GM19023 (cell line): ENCODE results near the gene OGDHL.
"Not testable (repeated sequence)": the region's sequence is repeated elsewhere in the genome, so short reads cannot be mapped to it uniquely, and the experiment has no call there.

Source experiments
- ATAC-seq: cut with Tn5 transposase; IDR thresholded peaks from one replicate; pipeline ENCODE4 v1.9.1; 2021; ENCODE audit warnings: mild to moderate bottlenecking, moderate library complexity; ENCODE audit not compliant: unreplicated experiment

OGDHL gene

GRCh38 chr10:49756641-49757040, 5.5 kb downstream of the OGDHL start:
- ATAC-seq = no peak

DNA sequence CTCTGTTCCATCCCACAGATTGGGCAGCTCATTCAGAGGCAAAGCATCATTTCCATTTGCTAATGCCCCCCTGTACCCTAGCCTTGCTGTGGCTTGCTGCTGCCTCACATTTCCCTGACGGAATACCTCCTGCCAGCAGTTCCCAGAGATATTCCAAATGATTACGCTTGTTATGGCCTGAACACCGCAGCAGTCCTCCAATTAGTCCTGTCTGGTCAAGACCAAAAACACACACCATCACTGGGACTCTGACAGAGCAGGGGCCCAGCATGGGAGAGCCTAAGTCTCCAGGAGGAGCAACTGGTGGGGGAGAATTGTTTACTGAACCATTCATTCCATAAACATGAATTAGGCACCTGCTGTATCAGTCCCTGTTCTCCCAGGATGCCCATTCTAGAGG, 6.1 kb downstream of the OGDHL start:
- no peak for ATAC-seq

GRCh38 chr10:49754951-49755350, 7.2 kb downstream of the OGDHL start:
- ATAC-seq = not testable (repeated sequence)

- no peak for ATAC-seq
Measured at GRCh38 chr10:49752584-49752983, 9.5 kb downstream of the OGDHL start.

DNA sequence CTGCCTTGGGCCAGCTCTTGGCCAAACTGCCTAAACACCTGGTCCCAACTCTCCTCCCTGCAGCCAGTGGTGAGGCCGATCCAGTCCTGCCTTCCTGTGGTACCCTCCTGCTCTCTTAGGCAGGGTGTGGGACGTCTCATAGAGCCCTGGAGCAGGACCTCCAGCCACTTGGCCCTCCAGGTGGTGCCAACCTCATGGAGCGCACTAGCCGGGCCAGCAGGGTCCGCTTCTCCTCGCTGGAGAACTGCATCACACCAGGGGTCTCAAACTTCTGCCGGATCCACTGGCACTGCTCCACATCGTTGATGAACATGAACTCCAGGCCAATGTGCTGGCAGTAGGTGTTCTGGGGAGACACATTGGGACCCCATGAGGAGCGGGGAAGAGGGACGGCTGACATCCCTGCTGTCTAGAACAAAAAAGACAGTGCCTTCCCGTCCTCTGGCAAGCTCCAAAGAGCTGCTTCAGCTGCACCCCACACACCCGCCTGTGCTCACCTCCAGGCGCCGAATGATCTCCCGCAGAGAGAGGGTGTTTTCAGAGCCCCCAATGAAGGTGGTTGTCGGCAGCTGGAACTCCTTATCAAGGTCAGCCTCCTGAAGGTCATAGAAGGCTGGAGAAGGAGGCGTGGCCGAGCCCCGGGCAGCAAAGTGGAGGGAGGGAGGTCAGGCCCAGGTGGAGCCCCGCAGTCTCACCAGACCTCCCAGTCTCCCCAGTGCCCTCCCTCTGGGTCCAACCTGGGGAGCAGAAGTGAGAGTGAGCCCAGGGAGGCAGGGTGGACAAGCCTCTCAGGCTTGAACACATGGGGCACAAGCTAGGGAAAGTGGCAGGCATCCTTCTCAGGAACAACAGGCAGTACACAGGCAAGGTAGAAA, 10.2 kb downstream of the OGDHL start:
- no peak for ATAC-seq

- no peak for ATAC-seq
Measured at GRCh38 chr10:49751216-49751615, 10.9 kb downstream of the OGDHL start.

- no peak for ATAC-seq
Measured at GRCh38 chr10:49750546-49750945, 11.6 kb downstream of the OGDHL start.

DNA sequence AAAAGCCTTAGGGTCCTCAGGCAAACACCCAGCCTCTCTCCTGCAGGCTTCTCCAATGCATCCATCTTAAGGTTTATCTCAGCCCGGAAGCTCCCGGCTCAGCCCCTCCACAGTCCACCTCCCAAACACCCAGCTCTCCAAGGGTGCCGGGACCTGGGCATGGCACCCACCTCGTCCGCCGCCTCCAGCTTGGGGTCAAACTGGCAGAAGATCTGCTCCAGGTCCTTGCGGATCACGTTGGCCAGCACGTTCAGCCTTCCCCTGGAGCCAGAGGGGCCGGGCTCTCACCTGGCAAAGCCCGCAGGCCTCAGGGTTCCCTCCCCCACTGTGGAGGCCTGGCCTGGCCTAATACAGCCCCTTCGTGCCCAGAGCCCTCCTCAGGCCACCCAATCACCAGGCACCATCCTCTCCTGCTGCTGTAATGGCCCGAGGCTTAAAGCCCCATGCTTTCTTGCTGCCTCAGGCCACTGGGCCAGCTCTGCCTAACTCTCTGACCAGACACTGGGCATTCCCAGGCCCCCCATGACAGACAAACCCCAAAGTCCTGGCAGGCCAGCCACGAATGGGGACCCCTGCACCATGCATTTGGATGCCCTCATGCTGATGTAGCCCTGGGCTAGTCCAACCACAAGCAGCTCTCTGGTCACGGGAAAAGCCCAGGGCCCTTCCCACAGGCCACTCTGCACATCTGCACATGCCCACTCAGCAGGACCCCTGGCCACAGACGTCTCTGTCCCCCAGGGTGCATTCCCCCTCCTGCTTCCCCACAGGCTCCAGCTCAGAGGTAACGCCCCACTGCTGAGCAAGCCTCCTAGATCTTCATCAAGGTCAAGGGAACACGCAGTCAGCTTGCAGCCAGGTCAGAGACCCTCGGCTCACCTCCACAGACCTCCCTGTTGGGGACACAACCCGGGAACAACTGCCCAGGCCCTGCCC, 12.3 kb downstream of the OGDHL start:
- no peak for ATAC-seq

- ATAC-seq = no peak
Measured at GRCh38 chr10:49749144-49749543, 13.0 kb downstream of the OGDHL start.

DNA sequence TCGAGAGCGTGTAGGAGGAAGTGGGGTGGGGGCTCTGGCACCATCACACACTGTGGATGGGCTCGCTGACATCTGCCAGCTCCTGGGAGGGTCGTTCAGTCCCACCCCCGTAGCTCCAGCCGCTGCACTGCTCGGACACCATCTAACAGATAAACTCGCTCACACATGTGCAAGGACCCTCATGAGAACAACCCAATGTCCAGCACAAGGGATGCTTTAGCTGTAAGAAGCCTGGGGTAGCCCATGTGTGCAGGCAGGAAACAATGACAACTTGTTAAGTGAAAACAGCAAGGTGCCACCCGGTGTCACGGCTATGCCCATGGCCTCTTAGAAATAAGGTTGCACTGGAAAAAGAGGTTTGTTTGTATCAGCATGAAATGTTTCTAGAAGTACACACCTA, 14.1 kb downstream of the OGDHL start:
- ATAC-seq = no peak

GRCh38 chr10:49747303-49747646, 14.8 kb downstream of the OGDHL start:
- ATAC-seq = no peak

GRCh38 chr10:49746626-49747302, 15.4 kb downstream of the OGDHL start:
- ATAC-seq = no peak

- ATAC-seq = no peak
Measured at GRCh38 chr10:49745756-49746155, 16.4 kb downstream of the OGDHL start.

DNA sequence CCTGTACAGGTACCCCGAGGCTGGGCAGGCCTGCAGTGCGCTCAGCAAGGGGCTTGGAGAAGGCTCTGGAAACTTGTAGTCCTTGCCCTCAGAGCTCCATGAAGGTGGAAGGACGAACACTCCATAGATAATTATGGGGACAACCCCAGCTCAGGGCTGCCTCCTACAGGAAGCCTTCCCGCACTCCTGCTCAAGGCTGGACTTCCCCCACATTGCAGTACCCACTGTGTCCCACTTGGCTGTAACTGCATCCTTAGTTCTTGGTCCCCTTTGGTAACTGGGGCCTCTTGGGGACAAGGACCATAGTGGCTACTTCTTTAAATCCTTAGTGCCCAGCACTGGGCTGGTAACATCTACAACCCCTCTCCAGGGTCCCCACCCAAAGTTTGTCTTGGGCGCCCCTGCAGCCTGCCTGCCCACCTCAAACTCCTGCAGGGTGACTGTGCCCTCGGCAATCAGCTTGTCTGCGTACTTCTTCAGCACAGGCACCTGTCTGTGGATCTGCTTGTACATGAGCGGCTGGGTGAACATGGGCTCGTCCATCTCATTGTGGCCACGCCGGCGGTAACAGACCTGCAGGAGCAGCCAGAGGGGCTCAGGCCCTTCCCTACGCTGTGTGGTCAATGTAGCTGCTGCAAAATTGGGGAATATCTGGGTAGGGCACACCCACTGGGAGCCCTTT, 17.1 kb downstream of the OGDHL start:
- no peak for ATAC-seq

DNA sequence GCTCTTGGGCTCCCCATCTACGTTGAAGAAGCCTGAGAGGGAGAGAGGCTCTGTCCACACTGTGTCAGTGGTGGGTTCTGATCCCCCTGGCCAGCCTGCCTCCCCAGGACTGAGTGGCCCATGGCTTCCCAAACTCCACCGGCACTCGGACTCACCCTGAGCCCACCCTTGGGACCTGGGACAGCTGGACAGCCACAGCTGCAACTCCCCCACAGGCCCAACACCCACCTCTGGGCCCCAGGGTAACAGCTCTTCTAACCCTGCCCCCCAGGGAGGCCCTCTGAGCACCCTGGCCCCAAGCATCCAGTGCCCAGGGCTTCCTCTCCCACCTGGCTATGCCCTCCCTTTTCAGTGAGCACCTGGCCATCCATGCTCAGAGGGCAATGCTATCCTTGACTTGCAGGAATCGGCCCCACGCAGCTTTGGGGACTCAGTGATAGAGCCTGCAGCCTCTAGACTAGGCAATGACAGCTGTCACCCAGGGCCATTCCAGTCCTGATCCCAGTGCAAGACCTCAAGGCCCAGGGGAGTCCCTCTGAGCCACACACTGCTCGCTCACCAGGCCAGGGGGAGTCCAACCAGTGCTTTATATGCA, 17.9 kb downstream of the OGDHL start:
- no peak for ATAC-seq

- ATAC-seq = no peak
Measured at GRCh38 chr10:49743464-49744075, 18.6 kb downstream of the OGDHL start.

DNA sequence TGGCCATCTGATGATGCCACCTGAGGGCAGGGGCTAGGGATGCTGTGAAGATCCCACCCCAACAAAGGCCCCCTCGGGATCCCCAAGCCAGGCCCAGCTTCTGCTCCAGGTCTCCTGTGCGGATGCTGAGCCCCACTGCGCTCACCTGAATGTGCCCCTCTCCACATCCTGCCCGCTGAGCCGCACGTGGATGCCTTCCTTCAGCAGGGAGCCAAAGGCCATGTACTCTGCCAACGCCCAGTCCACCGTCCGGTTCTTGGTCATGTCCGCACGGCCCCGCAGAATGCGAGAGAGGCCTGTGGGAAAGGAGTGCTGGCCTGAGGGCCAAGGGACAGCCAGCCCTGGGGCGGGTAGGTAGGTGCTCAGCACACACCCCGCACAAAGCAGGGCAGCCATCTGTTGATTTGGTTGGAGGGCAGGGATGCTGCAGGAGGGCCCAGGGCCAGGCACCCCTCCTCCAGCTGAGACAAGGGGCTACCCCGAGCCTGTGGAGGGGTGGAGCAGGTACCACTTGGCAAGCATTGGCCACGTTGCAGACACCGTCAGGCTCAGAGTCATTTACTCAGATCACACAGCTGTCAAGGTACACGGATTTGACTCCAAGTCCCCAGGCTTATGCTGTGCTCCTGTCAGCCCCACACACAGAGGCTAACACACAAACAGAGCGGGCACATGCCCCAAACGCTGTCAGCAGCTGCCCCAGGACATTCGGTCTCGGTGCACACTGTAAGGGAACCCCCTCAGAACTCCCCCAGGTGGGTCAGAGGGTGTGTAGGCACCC, 19.2 kb downstream of the OGDHL start:
- no peak for ATAC-seq

GRCh38 chr10:49741108-49741995, 20.8 kb downstream of the OGDHL start:
- no peak for ATAC-seq
